Suppressor macrophage treated with lipopolysaccharide for 4 hours (primary cell): ENCODE measurements around the gene TAF9.
"Not testable (repeated sequence)": the region's sequence is repeated elsewhere in the genome, so short reads cannot be mapped to it uniquely, and the experiment has no call there.

ENCODE experiments used
- DNase-seq: peaks from one replicate; pipeline ENCODE4 v3.0.0-alpha.2; 2020

Gene TAF9

GRCh38 chr5:69369340-69370121 is at the start of gene TAF9, which contains the start of the genes AK6 and RAD17:
TAF9 (minus strand) TSS chr5:69369520; CDS start chr5:69365737, 3,783 bp downstream.
AK6 (minus strand) TSS chr5:69369520; CDS start chr5:69369490, 30 bp downstream.
RAD17 (plus strand) TSS chr5:69369818; CDS start chr5:69372209, 2,391 bp downstream.
- DNase-seq, result peak; percentile 93

GRCh38 chr5:69418554-69418953 is 49.2 kb upstream of the TAF9 start:
- DNase-seq, result no peak

- DNase-seq, result no peak
Measured at GRCh38 chr5:69416699-69417098, 47.4 kb upstream of the TAF9 start.

GRCh38 chr5:69416180-69416579 is 46.9 kb upstream of the TAF9 start:
- DNase-seq, result no peak

GRCh38 chr5:69415584-69415958 is 46.3 kb upstream of the TAF9 start:
- DNase-seq, result no peak

GRCh38 chr5:69414885-69415583 is 45.7 kb upstream of the TAF9 start, which contains the start of gene MARVELD2:
MARVELD2 (plus strand) TSS chr5:69415116; CDS start chr5:69419386, 4,270 bp downstream.
- DNase-seq, result peak; percentile 77

GRCh38 chr5:69404659-69405330 is 35.5 kb upstream of the TAF9 start:
- DNase-seq, result no peak

GRCh38 chr5:69378376-69378775 is 9.1 kb upstream of the TAF9 start:
- DNase-seq, result no peak

DNA sequence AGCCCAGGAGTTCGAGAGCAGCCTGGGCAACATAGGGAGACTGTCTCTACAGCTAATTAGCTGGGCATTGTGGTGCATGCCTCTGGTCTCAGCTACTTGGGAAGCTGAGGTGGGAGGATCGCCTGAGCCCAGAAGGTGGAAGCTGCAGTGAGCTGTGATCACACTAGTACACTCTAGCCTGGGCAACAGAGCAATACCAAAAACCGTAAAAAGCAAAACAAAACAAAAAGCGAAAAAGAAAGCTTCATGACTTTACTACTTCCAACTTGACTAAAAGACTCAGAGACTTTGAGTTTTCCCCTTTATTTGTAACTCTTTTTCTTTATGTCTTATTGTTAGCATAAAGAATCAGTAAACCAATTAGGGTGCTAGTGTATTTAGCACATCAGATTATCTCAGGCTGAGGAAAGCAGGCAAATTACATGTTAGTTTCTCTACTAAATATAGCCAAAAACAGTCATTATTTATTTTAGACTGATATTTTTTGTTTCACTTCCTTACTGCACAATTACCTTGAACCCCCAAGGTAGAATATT is 5.7 kb upstream of the TAF9 start:
- no peak for DNase-seq

DNA sequence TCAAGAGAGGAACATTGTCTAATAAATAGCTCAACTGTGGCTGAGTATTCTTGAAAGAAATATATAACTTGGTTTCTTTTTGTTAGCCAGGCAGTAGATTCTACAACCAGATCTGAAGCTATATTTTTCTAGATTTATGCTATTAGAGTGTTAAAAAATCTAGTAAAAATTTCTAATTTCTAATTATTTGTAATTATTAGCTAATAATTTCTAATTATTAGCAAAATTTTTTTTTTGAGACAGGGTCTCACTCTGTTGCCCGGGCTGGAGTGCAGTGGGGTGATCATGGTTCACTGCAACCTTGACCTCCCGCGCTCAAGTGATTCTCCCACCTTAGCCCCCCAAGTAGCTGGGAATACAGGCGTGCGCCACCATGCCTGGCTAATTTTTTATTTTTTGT is 3.1 kb upstream of the TAF9 start:
- no peak for DNase-seq

DNA sequence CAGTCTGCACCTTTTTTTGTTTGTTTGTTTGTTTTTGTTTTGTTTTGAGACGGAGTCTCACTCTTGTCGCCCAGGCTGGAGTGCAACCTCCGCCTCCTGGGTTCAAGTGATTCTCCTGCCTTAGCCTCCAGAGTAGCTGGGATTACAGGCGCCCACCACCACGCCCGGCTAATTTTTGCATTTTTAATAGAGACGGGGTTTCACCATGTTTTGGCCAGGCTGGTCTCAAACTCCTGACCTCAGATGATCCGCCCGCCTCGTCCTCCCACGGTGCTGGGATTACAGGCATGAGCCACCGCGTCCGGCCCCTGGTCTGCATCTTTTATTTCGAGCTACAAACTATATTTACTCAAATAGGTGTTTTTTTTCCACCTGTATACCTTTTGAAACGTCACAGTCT is 1.0 kb upstream of the TAF9 start:
- not testable (repeated sequence) for DNase-seq

DNA sequence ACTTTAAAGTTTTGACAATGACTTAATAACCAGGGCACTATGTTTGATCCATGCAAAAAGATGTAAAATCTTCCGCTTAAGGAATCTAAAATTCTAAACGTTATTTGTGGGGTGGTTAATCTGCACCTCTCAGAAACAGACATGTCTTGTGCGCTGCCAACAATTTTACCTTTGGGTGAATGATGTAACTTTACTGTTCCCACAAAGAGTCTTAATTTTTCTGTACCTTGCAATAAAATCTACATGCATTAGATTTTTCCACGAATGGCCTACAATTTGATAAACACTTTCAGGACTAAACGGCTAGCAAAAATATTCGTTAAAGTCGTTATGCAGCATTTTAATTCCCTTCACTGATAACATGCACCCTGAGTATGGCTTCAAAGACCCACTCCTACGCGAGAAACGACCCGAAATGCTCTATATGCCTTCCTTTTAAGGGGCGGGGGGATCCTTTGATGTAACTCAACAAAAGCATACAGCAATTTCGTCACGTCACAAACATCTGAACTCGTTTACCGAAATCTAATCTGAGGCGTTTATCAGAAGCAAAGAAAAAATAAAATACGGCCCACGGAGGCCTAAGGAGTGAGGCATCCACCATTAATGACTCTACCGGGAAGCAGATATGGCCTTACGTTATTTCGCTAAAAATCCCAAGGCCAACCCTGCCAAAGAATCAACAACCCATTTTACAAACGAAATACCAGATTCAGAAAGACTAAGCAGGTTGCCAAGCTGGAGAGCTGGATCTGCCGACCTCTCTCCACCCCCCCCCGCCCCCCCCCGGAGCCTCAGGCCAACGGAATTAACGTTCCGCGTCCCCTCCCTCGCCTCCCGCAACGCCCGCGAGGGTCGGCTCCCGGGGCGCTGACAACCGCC is 621 bp downstream of the TAF9 start:
- peak; percentile 25 for DNase-seq

GRCh38 chr5:69367697-69368279 is 1.5 kb downstream of the TAF9 start:
- no peak for DNase-seq

DNA sequence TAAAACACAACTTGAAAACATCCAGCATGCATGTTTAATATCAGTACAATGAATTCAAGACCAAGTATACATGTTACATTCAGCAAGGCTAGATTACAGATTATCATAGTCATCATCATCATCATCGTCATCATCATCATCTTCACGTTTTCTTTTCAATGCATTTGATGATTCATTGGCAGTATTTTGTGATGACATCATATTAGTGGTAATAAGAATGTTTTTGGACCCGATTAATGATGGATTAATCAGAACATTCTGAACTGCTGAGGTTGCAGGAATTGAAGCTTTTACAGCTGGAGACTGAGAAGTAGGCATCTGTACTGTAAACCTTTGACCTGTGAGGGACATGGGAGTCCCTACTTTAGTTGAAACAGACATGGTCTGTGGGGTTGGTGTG is 4.5 kb downstream of the TAF9 start:
- no peak for DNase-seq

- DNase-seq, result peak; percentile 12
Measured at GRCh38 chr5:69364414-69364813, 4.9 kb downstream of the TAF9 start.

- DNase-seq, result no peak
Measured at GRCh38 chr5:69360442-69360841, 8.9 kb downstream of the TAF9 start.

DNA sequence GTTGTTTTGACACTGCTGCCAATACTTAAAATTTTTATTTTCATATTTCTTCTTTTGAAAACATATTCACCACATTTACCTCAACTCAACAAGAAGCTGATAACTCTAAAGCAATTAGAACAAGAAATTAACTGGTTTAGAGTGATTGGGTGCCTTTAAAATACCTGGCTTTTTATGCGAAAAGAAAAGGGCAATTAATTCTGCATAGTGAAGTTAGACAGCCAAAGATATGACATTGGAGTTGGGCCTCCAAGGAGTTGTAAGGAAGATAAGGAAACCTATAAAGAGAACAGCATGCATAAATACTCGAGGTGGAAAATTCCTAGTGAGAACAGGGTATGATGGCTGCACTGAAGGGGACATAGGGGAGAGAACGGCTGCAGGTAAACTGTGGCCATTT is 9.6 kb downstream of the TAF9 start:
- DNase-seq, result no peak

DNA sequence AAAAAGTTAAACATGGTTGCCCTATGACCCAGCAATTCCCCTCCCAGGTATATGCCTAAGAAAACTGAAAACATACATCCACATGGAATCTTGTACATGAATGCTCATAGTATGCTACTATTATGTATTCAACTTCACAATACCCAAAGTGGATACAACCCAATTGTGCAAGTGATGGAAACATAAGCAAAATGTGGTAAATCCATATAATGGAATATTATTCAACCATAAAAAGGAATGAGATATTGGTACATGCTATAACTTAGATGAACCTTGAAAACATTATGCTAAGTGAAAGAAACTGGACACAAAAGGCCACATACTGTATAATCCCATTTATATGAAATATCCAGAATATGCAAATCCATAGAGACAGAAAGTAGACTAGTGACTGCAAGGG is 18.7 kb downstream of the TAF9 start:
- DNase-seq, result no peak

DNA sequence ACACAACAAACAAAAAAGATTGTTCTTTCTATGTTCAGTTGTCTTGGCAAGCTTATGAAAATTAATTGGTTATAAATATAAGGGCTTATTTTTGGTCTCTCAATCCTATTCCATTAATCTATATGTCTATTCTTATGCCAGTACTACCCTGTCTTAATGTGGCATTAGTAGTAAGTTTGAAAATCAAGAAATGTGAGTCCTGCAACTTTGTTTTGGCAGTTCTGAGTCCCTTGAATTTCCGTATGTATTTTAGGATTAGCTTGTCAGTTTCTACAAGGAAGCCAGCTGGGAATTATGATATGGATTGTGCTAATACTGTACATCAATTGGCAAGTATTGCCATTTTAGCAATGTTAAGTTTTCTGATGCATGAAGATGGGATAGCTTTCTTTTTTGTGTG is 26.2 kb downstream of the TAF9 start:
- no peak for DNase-seq

DNA sequence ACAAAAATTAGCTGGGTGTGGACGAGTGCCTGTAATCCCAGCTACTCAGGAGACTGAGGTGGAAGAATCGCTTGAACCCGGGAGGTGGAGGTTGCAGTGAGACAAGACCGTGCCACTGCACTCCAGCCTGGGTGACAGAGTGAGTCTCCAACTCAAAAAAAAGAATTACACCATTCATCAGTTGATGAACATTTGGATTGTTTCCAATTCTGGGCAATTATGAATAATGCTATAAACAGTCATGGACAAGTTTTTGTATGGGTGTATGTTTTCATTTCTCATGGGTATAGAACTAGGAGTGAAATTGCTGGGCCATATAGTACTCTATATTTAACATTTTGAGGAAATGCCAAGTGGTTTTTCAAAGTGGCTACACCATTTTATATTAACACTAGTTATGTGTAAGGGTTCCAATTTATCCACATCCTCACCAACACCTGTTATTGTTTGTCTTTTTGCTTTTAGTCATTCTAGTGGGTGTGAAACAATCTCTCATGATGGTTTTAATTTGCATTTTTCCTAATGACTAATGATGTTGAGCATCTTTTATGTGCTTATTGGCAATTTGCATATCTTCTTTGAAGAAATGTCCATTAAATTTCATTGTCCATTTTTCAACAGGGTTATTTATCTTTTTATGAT is 27.7 kb downstream of the TAF9 start:
- DNase-seq, result no peak

DNA sequence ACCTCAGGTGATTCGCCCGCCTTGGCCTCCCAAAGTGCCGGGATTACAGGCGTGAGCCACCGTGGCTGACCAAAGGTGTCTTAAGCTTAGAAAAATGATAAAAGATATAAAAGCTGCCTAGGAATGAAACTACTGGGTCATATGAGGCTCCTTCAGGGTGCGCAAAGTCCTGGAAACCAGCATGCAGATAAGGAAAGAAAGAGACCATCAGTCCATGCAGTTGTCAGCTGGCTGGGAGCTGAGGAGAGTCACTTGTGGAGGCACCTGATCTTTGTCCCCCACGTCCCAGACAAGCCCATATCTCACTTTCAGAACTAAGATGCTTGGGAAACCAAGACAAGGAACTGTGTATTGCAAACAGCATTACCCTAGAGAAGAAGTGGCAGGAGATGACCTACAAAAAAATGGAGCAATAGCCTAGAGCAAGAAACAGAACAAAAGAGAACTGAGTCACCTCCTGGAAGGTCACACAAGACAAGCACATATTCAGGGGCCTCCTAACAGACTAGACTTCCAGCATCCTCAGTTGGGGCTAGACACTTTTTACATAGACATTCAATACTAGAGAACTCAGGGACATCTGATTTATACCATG is 33.9 kb downstream of the TAF9 start:
- DNase-seq, result no peak
